Left kidney (tissue), 2 donors: ENCODE results near the gene EMC10. TPM values are rescaled to one million over a fixed set of nuclear protein-coding genes. Genes with fewer than 3 reads are reported as not detected.
"Not testable (repeated sequence)": the region's sequence is repeated elsewhere in the genome, so short reads cannot be mapped to it uniquely, and the experiment has no call there.

ENCODE experiments used
- DNase-seq: peaks from one replicate; pipeline ENCODE4 v3.0.0-alpha.2; 2013
- polyA plus RNA-seq: library from polyadenylated mRNA; unstranded; fragments of 120-200 nt; gene quantifications from one replicate; pipeline ENCODE4 v1.2.1, GENCODE V29; 2013; ENCODE audit not compliant: insufficient read length

The EMC10 gene
- polyA plus RNA-seq, 1 donor = 86.1 TPM

DNA sequence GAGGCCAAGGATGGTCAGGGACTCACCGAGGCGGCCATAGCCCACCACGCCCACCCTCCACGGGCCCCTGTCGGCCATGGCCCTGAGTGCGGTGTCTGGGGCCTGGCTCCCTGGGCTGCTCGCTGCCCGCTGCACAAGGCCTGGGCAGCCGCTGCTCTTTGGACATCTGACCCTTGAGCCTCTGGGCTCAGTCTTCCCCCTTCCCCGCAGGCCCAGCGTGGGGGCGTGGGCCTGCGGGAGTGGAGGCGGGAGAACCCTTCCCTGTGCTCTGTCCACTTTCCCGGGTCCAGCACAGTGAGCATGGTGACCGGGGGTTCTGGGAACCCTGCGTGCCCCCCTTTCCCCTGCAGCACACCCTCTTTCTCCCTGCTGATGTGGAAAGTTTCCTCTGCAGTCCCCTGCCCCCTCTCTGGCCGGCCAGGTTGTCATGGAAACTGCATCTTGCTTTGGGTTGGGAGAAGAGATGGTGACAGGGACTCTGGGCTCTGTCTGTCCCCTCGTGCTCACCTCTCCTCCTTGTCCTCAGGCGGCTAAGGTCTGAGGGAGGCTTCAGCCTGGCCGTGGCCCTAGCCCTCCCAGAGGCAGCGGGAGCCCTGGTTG, 37.5 kb downstream of the EMC10 start, which contains the start of gene ASPDH:
ASPDH (minus strand) TSS at position 168 of the 600 bp plus-strand sequence; CDS start at position 78, 90 bp downstream.
- DNase-seq = no peak

DNA sequence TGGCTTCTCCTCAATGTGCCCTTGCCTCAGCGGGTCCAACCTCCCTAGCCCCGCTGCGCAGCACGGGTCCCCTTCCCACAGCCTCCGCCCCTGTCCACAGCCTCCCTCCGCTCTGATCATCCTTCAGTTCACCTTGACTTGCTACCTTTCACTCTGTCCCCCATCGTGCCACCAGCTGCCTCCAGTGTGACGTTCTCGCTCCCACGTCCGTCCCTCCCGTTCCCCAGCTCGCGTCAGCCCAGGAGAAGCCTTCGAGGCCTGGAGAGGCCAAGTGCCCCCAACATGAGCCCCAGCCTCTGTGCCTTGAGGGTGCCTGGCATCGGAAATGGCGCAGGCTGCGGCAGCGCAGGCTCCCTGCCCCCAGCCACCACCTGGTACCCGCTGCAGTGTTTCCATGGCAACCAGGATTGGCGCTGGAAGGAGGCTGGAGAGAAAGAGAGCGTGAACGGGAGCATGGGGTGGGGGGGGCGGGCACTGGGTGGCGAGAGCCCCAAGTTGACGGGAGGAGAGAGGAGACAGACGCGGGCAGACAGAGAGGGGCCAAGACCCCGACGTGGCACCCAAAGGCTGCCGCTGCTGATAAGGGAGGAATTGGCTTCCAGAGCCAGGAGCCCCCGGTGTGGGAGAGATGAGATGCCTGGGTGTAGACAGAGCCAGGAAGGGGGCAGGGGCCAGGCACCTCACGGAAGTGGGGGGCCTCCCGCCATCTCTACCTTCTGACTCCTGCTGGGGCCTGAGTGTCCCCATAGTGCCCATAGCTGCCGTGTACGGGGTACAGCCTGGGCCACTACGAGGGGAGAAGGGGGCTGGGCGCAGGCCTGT, 38.2 kb downstream of the EMC10 start:
- no peak for DNase-seq

DNA sequence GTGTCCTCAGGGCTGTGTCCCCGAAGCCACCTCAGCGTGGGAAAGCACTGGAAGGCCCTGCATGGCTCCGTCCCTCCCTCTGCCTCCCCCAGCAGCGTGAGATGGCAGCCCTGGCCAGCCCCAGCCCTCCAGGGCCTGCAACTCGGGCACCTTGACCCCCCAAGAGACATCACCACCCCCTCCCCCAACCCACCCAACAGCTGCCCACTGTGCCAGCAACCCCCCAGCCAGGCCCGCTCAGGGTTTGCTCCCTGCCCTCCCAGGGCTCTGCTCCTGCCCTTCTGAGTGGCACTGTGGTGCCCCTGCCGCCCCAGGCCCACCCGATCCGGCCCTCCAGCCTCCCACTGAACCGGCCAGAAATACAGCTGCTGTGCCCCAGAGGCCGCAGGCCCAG, 38.9 kb downstream of the EMC10 start:
- DNase-seq = no peak

DNA sequence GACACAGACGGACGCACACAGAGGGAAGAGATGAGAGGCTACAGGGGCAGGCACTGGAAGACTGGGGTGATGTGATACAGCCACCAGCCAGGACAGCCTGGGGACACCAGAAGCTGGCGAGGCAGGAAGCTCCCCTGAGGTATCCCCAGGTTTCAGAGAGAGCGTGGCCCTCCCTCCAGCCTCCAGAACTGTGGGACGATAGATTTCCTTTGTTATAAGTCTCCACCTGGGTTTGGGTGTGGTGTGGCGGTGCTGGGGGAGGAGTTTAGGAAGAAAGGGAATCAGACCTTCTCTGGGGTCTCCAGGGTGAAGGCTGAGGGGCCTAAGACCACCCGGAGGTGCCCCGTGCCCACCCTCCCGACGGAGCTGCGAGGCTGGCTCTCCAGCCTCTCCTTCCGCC, 40.1 kb downstream of the EMC10 start:
- no peak for DNase-seq

DNA sequence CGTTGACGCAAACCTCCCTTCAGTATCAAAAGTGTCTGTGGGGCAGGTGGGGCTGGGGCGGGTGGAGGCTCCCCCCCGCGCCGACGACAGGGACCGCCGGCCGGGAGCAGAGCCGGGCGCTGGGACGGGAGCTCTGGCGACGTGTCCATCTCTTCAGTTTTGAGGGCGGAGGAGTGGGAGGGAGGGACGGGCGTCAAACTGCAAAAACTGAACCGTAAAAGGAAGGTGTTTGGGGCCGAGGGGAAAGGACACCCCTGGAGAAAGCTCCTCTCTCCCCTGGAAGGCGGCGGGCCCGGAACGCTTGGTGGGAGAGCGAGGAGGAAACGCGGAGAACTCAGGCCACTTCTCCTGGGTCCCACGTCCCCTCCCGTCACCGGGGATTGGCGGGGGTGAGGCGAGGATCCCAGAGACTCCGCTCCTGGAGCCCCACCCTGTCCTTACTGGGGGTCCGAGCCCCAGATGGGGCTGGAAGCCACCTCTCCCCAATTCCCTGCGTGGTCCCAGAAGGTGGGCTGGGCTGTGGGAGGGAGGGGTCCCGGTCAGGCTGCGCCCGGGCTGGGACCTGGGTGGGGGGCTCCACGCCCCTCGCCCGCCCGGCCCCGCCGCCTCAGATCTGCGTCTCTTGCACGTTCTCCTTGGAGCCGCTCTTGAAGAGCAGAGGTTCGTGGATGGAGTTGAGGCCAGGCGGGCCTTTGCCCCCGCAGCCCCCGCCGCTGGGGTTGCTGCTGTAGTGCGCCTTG, 40.8 kb downstream of the EMC10 start:
- no peak for DNase-seq

DNA sequence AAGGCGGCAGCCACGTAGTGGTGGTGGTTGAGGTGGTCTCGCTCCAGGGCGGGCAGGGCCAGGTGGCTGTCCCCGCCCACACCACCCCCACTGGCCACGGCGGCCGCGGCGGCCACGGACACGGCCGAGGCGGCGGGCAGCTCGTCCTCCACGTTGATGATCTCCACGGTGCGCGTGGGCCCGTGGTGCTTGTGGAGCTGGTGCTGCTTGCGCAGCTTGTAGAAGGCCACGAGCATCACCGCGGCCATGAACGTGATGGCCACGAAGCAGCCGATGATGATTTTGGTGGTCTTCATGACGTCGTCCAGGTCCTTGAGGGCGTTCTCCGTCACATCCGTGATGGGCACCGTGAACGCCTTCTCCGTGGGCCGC, 41.4 kb downstream of the EMC10 start:
- DNase-seq = no peak

DNA sequence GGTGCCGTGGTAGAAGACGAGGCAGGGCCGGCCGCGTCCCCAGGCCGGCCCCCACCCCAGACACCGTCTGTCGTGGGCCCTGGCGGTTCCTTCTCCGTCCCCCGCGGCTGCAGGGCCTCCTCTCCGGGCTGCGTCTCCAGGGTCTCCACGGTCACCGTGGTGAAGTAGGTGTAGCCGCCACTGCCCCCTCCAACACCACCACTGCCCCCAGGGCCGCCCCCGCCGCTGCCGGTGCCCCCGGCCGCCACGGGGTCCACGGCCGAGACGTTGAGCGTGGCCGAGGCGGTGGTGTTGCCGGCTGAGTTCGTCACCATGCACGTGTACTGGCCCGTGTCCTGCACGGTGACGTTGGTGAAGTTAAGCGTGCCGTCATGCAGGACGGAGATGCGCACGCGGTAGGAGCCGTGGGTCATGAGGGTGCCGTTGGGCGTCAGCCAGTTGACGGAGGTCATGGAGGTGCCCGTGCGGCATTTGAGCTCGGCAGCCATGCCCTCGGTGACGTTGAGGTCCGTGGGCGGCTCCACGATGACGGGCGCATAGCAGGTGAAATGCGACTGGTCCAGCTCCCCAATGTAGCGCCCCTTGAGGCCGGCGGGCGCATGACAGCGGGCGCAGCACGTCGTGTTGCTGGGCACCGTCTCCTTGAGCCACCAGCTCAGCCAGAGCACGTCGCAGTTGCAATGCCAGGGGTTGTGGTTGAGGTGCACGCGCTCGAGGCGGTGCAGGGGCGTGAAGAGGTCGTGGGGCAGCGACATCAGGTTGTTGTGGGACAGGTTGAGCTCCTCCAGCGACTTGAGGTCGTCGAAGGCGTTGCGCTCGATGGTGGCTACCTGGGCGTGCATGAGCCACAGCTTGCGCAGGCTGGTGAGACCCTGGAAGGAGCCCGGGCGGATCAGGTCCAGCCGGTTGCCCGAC, 42.0 kb downstream of the EMC10 start:
- DNase-seq = no peak

DNA sequence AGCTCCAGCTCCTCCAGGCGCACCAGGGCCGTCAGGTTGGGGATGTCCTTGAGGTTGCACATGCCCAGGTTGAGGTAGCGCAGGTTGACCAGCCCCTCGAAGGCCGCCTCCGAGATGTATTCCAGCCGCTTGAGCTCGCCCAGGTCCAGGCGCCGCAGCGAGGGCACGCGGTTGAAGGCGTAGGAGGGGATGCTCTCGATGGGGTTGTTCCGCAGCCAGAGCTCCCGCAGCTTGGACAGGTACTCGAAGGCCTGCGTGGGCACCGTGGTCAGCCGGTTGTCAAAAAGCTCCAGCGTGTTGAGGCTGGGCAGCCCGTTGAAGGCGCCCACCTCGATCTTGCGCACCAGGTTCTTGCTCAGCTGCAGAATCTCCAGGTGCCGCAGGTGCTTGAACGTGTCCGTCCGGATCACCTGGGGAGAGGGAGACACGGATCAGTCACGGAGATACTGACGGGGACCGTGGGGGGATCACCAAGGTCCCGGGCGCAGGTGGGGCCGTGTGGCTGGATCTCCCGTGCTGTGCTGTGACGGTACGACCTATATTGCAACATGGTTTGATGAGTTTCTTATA, 42.8 kb downstream of the EMC10 start:
- no peak for DNase-seq

DNA sequence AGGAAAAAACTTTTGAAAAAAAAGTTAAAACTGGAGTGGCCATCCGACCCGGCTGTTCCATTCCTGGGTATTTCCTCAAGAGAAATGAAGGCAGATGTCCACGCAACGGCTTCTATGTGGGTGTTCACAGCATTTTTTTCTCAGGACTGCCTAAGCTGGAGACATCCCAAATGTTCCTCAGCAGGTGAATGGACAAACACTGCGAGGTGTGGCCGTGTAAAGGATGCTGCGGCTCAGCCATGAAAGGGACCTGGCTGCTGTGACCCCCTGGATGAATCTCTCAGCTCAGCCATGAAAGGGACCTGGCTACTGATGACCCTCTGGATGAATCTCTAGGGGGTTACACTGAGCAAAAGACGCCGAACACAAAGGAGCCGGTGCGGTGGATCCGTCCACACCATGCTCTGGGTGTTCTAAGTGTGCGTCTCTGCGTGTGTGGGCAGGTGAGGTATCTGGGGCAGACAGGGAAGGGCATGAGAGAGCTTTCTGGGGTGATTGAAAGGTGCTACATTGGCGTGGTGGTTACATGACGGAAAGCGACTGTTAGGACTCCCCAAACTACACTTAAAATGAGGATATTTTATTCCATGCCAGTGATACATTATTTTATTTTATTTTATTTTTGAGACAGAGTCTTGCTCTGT, 44.6 kb downstream of the EMC10 start:
- no peak for DNase-seq

DNA sequence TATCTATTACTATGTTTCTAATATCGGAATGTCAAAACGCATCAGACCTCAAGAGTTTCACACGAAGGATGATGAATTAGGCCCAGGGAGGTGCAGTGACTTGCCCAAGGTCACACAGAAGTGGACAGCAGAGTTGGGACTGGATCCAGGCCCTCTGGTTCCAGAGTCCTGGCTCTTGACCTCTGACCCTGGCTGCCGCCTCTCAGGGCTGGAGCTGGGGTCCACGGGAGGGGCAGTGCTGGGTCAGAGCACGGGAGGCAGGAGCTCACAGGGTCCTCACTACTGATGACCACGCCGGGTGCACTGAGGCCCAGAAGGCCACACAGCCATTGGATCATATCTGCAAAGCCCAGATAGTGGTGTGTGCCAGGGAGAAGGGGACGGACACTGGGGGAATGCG, 46.6 kb downstream of the EMC10 start:
- DNase-seq = no peak

DNA sequence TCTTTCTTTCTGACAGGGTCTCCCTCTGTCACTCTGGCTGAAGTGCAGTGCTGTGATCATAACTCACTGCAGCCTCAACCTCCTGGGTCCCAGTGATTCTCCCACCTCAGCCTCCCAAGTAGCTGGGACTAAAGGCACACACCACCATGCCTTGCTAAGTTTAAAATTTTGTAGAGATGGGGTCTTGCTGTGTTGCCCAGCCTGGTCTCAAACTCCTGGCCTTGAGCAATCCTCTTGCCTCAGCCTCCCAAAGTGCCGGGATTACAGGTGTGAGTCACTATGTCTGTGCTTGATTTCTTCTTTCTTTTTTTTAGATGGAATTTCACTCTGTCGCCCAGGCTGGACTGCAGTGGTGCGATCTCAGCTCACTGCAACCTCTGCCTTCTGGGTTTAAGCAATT, 51.7 kb downstream of the EMC10 start:
- not testable (repeated sequence) for DNase-seq

DNA sequence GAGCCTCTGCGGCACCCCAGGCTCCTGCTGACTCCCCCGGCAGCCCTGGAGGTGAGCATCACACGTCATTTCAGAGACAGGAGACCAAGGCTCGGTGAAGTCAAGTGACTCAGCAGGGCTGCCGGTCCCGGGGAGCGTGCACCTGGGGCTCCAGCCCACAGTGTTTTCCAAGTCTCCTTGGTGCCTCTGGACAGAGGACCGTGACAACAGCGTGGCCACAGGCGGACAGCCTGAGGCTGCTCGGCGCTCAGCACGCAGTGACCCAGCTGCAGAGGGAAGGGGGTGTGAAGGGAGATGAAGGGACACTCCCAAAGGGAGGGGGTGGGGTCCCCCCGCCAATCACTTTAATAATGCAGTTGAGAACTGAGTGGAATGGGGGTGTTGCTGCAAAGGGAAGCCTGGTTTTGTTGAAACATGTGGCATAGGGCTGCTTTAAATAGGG, 54.9 kb downstream of the EMC10 start:
- DNase-seq = no peak

DNA sequence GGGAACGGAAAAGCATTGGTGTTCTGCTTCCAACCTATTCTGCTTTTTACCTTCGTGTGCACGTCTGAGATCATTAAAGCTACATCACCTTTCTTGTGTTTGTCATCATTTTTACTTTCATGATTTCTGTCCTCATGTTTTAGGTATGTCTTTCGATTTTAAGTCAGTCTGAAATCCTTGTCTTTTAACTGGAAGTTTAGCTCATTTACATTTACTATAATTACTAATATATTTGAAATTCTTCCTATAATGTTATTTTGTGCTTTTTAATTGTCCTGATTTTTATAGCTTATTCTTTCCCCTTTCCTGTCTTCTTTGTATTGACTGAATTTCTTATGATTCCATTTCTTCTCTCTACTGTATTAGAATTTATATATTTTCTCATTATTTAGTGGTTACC, 56.6 kb downstream of the EMC10 start:
- DNase-seq = no peak

DNA sequence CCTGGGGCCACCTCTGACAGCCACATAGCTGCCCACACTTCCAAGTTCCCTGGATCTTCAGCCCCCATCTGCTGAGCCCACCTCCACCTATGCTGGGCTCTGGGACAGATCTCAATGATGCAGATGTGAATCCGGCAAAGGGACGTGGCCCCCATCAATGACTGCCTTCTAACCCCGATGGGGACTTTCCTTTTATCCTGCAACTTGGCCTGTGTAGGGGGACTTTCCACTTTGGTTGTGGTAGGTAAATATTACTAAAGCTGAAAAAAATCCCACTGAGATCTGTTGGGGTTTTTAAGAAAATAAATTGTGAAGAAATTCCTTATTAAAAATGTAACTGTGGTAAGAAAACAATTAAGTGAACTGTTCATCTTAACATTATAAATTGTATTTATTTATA, 58.2 kb downstream of the EMC10 start:
- DNase-seq = no peak

DNA sequence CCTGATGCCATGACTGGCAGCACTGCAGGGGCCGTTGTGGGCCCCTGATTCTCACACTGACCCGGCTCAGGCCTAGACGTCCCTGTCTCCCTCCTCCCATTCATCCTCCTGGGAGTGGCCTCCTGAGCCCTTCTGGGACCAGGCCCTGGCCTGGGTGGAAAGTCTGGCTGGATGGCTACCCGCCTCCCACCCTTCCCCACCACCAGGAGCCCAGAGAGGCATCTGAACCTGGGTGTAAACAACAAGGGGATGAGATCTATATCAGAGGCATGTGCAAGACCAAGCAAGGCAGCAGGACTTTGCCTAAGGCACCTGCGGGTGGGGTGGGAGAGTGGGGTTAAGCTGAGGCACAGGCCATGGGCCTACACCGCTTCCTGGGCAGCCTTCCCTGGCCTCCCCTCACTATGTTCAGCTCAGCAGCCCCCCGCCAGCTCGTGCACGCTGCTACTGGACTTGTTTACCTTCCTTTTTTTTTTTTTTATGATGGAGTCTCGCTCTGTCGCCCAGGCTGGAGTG, 59.4 kb downstream of the EMC10 start:
- no peak for DNase-seq

DNA sequence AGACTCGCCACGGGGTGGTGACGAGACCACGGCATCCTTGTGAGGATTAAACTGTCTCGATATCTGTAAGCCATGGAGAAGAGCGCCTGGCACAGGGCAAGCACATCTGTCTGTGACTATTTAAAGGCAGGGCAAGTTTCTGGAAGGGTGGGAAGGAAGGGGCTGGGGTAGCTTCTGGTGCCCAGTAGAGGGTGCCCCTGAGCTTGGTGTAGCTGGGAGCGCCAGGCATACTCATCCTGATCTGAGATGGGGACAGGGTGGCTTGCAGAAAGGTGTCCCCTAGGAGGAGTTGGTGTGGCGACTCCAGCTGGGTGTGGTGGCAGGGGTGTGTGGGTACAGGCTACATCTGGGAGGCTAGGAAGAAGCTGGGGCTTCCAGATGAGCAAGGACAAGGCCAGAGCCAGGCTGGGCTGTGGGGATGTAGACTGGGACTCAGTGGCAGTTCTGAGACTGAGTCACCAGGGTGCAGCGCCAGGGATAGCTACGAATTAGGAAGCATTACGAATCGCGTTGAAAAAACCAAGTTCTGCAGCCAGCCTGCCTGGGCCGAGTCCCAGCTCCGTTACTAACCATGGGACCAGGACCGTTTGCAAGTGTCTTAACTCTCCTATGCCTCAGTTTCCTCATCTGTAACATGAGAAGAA, 60.5 kb downstream of the EMC10 start:
- no peak for DNase-seq

DNA sequence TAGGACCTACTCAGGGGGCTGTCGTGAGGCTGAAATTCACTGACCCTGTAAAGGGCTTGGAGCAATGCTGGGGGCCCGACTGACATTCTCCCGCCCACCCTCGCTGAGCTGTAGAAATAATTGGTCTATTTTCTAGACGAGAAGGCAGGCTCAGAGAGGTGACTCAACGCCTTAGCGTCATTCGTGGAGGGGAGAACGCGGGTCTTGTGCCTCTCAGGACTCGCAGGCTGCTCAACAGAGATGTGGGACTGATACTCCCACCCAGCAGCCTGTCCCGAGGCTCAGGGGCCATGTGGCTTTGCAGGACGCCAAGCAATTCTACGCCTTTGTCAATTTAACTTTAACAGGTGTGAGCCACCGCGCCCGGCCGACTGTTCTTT, 61.0 kb downstream of the EMC10 start:
- no peak for DNase-seq

DNA sequence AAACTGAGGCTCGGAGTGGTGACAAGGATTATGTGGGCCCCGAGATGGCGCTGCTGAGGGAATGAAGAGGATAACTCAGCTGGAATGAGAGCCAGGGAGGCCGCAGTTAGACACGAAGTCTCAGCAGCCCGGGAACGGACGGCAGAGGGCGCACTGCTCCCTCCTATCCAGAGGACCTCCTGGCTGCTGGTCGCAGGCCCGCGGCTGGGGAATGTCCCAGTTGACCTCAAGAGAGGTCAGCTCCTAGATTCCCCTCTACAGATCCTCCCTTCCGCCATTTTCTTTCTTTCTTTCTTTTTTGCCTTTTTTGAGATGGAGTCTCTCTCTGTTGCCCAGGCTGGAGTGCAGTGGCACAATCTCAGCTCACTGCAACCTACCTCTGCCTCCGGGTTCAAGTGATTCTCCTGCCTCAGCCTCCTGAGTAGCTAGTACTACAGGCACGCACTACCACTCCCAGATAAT, 61.5 kb downstream of the EMC10 start:
- peak; percentile 62 for DNase-seq
